ENCODE measurements around the gene CYP11A1. TPM values are rescaled to one million over a fixed set of nuclear protein-coding genes. Genes with fewer than 3 reads are reported as not detected.

CYP11A1 gene
- total and polyA plus RNA-seq, 8 donors = 2.5 to 10.2 (median 4.2) TPM; not detected in 4

DNA sequence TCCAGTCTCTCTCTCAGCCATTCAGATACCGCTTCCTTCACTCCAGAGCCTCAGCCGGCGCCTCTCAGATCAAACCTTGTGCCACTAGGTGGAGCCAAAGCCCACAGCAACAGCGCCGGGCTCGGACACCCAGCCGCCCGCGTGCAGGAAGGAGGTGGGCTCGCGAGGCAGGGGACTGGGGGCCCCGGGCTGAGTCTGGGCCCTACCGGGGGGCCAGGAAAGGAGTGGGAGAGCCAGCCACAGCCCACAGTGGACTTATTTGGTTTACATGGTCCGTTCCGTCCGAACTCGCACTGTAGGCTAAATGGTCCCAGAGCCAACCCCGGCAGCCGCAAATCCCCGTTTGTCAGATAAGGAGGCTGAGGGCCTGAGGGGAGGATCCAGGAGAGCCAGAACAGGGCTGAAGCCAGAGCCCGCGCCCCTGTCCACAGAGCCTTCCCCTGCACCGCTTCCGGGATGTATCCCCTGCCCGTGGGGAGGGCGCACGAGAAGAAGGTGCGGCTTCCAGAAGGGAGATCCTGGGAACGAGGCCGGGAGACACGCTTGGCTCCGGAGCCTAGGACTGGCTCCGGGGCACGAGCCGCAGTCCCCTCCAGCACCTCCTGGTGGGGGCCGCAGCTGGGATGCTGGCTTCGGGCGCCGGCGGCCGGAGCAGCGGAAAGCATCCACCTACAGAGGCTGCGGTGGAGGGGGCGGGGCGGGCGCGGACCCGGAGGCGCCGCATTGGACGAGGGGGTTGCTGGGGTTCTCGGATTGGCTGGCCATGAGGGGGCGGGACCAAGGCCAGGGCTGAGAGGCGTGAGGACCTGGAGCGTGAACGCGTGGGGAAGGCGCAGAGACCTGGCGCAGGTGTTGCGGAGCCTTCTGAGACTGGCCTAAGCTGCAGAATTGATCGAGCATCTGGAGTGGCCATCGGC, 6.5 kb upstream of the CYP11A1 start:
- no peaks in the 10 kb centered on the region for H3K9me3 ChIP-seq
- 0 to 1% (median 0%) methylated on average over 49 to 62 of the region's 62 CpGs for WGBS, 5 donors
- DNase-seq = peak; percentile 97
- peak overlapping the region; percentile 35 to 68 (median 43) for H3K27ac ChIP-seq
- H3K4me1 ChIP-seq = peaks cover 12 to 23% (median 21%) of the 10 kb centered on the region in 4 donors
- no peaks in the 10 kb centered on the region for H3K36me3 ChIP-seq
- peaks cover 0 to 30% (median 0%) of the 10 kb centered on the region in 3 donors for H3K27me3 ChIP-seq
- intact Hi-C loops (cut with DNase I; ENCODE audit: low total_unique reads) = loop anchor here (10.0 kb wide), 1 partner anchor 261 kb away; no protein-coding TSS in a partner anchor
- TF ChIP-seq POLR2A (IDR thresholded peaks at IDR 0.05) = no peak
- no peak for TF ChIP-seq EP300 (IDR thresholded peaks at IDR 0.05)
- TF ChIP-seq, protein P1, sequence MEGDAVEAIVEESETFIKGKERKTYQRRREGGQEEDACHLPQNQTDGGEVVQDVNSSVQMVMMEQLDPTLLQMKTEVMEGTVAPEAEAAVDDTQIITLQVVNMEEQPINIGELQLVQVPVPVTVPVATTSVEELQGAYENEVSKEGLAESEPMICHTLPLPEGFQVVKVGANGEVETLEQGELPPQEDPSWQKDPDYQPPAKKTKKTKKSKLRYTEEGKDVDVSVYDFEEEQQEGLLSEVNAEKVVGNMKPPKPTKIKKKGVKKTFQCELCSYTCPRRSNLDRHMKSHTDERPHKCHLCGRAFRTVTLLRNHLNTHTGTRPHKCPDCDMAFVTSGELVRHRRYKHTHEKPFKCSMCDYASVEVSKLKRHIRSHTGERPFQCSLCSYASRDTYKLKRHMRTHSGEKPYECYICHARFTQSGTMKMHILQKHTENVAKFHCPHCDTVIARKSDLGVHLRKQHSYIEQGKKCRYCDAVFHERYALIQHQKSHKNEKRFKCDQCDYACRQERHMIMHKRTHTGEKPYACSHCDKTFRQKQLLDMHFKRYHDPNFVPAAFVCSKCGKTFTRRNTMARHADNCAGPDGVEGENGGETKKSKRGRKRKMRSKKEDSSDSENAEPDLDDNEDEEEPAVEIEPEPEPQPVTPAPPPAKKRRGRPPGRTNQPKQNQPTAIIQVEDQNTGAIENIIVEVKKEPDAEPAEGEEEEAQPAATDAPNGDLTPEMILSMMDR (IDR thresholded peaks at IDR 0.05) = peak in 5 of 7 experiments; percentile 74 to 85 (median 81)
- TF ChIP-seq POLR2AphosphoS5 (IDR thresholded peaks at IDR 0.05) = peak in 1 of 3 donors; percentile 8
- peak overlapping the region; percentile 54 to 71 (median 62) for H3K4me3 ChIP-seq

DNA sequence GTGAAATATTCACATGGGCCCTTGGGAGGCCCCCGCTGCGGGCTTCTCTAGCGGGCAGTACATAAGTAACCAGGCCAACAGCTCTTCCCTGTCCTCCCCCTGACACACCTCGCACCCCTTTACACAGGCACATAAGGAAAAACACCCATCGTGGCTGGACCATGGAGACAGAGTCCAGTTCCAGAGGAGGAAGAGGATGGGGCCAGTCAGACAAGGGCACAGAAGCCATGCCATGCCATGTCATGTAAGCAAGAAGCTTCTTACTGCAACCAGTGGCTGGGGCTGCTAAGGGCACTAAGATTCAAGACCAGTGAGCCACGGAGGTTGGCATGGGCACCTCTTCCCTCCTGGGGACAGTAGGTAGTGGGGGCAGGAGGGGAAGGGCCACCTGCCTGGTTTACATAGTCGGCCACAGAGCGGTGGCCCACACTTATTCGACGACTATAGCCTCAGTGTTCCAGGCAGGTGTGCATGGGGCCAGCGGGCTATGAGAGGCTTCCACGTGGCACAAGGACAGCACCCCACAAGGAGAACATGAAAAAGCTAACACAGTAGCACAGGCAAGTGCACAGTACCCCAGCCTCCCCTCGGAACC, 5.7 kb upstream of the CYP11A1 start:
- DNase-seq = no peak
- no peaks in the 10 kb centered on the region for H3K36me3 ChIP-seq
- WGBS, 5 donors = 49 to 60% (median 58%) methylated on average over 11 to 13 of the region's 13 CpGs
- no peak overlapping the region for H3K4me3 ChIP-seq
- H3K27ac ChIP-seq = no peak overlapping the region
- intact Hi-C loops (cut with DNase I; ENCODE audit: low total_unique reads) = loop anchor here (10.0 kb wide), 1 partner anchor 262 kb away; no protein-coding TSS in a partner anchor
- TF ChIP-seq POLR2A (IDR thresholded peaks at IDR 0.05) = no peak
- TF ChIP-seq, protein P1 (IDR thresholded peaks at IDR 0.05) = no peak
- TF ChIP-seq EP300 (IDR thresholded peaks at IDR 0.05) = no peak
- TF ChIP-seq POLR2AphosphoS5 (IDR thresholded peaks at IDR 0.05) = no peak
- peaks cover 12 to 23% (median 21%) of the 10 kb centered on the region in 4 donors for H3K4me1 ChIP-seq
- peaks cover 0 to 36% (median 3%) of the 10 kb centered on the region in 3 donors for H3K27me3 ChIP-seq
- no peaks in the 10 kb centered on the region for H3K9me3 ChIP-seq

DNA sequence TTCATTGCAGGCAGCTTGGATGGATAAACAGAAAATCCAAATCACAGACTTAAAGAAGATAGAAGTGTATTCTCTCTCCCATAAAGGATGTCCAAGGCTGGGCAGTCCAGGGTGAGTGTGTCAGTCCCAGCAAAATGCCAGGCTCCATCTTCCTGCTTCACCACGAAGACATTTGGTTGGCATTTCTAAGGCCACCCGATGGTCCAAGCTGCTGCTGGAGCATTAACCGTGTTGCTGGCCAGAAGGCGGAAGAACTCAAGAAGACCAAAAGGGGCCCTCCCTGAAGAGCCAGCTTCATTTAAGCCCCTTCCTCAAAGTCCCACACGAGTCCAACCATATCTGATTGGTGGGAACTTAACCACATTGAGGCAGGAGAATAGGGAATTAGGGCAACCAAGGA, 3.0 kb upstream of the CYP11A1 start:
- TF ChIP-seq EP300 (IDR thresholded peaks at IDR 0.05) (no peak), POLR2AphosphoS5 (IDR thresholded peaks at IDR 0.05) (no peak), POLR2A (IDR thresholded peaks at IDR 0.05) (no peak)
- TF ChIP-seq, protein P1 (IDR thresholded peaks at IDR 0.05) = no peak
- intact Hi-C loops (cut with DNase I; ENCODE audit: low total_unique reads) = loop anchor here (10.0 kb wide), 1 partner anchor 264 kb away; no protein-coding TSS in a partner anchor
- no peaks in the 10 kb centered on the region for H3K36me3 ChIP-seq
- peaks cover 0 to 63% (median 26%) of the 10 kb centered on the region in 3 donors for H3K27me3 ChIP-seq
- no peaks in the 10 kb centered on the region for H3K9me3 ChIP-seq
- H3K4me1 ChIP-seq = peaks cover 19 to 34% (median 29%) of the 10 kb centered on the region in 4 donors
- DNase-seq = no peak
- 78 to 86% (median 82%) methylated on average over 5 of the region's 5 CpGs for WGBS, 5 donors
- no peak overlapping the region for H3K4me3 ChIP-seq
- no peak overlapping the region for H3K27ac ChIP-seq

DNA sequence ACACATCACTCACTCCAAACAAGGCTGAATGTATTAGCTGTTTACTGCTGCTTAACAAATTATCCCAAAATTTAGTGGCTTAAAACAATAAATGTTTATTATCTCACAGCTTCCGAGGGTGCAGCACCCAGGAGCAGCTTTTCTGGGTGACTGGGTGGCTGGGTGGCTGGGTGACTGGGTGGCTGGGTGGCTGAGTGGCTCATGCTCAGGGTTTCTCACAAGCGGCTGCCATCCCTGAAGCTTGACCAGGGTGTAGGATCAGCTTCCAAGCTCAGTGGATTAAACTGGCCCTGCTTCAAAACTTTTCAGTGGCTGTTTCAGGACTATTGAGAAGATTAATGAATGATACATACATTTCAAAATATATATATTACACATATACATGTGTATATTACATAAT, 2.3 kb upstream of the CYP11A1 start:
- H3K9me3 ChIP-seq = no peaks in the 10 kb centered on the region
- intact Hi-C loops (cut with DNase I; ENCODE audit: low total_unique reads) = loop anchor here (10.0 kb wide), 1 partner anchor 265 kb away; no protein-coding TSS in a partner anchor
- DNase-seq = no peak
- no peak for TF ChIP-seq POLR2AphosphoS5 (IDR thresholded peaks at IDR 0.05)
- TF ChIP-seq, protein P1 (IDR thresholded peaks at IDR 0.05) = no peak
- TF ChIP-seq POLR2A (IDR thresholded peaks at IDR 0.05) = no peak
- no peak for TF ChIP-seq EP300 (IDR thresholded peaks at IDR 0.05)
- H3K27me3 ChIP-seq = peaks cover 0 to 70% (median 30%) of the 10 kb centered on the region in 3 donors
- peaks cover 17 to 30% (median 25%) of the 10 kb centered on the region in 4 donors for H3K4me1 ChIP-seq
- no peak overlapping the region for H3K4me3 ChIP-seq
- no peaks in the 10 kb centered on the region for H3K36me3 ChIP-seq
- no peak overlapping the region for H3K27ac ChIP-seq
- 73 to 92% (median 80%) methylated on average over 2 of the region's 2 CpGs for WGBS, 5 donors

All from stomach (tissue), 9 donors.